GM21390 (cell line): Measurements from ENCODE around the gene MFSD12.
"Not testable (repeated sequence)": the region's sequence is repeated elsewhere in the genome, so short reads cannot be mapped to it uniquely, and the experiment has no call there.

Source experiments
- ATAC-seq: cut with Tn5 transposase; IDR thresholded peaks from one replicate; pipeline ENCODE4 v1.9.1; 2021; ENCODE audit not compliant: unreplicated experiment

MFSD12 gene

DNA sequence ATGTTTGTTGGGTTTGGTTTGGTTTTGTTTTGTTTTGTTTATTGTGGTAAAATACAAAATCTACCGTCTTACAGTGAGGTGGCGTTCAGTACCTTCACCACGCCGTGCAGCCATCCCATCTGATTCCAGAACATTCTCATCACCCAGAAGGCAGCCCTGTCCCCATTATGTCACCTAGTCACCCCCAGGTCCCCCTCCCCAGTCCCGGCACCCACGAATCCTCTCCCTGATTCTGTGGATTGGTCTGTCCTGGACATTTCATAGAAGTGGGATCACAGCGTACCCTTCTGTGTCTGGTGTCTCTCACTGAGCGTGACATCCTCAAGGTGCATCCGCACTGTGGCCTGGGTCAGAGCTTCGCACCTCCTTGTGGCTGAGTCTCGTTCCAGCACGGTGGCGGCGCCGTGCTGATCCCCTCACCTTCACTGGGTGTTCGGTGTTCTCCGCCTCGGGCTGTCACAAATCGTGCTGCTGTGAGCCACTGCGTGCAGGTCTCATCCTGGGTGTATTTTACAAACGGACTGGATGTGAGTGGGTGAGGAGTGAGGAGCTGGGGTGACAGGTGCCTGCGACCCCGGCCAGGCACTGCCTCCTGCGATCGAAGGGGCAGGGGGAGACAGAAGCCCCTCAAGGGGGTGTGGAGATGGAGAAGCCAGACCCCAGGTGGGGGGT is 19.0 kb downstream of the MFSD12 start:
- no peak for ATAC-seq

DNA sequence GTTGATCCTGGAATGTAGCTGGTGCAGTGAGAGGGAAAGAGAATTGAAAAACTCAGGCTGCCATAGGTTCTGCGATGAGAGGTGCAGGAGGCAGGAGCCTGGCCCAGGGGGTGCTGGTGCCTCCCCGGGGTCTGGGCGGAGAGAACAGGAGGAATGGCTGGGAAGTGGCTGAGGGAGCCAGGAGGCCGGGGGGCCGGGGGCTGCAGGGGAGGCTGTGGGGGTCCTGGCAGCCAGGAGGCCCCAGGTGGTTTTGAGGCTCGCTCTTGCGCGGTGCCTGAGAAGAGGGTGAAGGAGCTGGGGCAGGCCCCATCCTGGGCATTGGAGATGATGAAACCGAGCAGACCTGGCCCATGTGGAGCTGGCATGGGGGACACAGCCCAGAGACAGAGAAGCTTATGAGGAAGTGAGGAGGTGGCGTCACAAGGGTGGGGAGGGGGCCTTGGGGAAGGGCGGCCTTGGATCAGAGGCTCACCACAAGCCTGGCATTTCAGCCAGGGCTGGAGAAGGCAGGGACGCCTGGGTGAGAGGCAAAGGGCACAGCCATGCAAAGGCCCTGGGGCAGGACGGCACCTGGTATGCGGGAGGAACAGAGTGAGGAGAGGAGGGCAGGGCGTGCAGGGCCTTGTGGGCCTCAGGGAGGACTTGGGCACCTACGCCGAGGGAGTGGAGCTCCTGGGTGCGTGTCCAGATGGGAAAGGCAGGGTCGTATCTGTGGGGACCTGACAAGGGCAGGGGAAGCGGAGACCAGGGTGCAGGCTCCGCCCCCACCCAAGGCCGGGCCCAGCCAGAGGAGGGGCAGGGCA is 19.7 kb downstream of the MFSD12 start:
- ATAC-seq, result no peak

DNA sequence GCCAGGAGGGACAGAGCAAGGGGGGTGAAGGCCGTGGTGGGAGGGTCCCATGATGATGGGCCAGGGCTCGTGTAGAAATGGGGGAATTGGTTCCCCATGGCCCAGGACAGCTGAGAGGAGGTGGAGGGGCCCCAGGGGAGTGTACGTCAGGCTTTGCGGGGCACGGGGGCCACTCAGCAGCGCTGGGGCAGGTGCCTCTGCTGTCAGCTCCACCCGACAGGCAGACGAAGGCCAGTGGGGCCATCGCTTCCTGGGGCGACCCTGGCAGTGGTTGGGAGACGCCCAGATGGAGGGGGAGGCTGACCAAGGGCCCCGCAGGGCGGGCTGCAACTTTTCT is 20.3 kb downstream of the MFSD12 start:
- ATAC-seq, result no peak

DNA sequence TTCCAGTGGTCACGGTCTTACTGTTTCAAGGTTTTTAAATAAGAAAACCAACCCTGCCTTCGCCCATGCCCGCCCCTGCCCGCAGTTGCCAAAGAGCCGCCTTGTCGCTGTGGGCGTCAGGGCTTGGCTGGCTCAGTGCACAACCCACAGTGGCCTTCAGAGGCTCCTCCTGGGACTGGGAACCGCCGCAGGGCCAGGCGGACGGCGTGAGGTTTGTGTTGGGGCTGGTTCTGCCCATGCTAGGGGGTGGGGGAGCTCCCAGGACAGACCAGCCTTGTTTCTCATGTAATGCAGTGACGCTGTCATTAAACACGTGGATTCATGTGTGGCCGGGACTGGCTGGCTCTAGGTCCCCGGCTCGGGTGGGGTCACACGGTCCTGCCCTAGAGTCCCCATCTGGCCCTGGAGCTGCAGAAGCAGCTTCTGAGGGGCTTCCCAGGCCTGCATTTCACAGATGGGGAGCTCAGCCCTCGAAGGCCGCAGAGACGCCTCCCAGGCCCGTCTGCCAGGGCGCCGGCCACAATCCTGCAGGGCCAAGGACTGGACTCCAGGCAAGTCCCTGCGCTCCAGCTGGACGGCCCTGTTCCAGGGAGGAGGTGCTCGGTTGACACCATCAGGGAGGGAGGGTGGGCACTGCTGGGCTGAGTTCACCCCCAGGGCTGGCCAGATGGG is 20.8 kb downstream of the MFSD12 start:
- ATAC-seq, result no peak

DNA sequence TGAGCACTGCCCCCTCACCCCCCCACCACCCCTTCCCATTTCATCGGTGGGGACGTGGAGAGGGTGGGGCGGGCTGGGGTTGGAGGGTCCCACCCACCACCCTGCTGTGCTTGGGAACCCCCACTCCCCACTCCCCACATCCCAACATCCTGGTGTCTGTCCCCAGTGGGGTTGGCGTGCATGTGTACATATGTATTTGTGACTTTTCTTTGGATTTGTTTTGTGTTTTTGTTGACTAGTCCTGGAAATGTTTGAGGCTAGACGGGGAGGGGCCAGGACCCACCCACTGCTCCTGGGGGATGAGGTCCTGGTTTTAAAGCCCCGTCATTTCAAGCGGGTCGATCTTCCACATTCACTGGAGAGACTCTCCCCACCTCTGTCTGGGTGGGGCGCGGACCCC is 21.4 kb downstream of the MFSD12 start:
- no peak for ATAC-seq

DNA sequence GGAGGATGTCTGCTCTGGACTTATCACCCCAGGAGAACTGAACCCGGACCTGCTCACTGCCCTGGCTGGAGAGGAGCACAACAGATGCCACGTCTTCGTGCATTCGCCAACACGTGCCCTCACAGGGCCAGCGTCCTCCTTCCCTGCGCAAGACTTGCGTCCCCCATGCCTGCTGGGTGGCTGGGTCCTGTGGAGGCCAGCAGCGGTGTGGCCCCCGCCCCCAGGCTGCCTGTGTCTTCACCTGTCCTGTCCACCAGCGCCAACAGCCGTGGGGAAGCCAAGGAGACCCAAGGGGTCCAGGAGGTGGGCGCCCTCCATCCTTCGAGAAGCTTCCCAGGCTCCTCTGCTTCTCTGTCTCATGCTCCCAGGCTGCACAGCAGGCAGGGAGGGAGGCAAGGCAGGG is 21.8 kb downstream of the MFSD12 start:
- ATAC-seq, result no peak

DNA sequence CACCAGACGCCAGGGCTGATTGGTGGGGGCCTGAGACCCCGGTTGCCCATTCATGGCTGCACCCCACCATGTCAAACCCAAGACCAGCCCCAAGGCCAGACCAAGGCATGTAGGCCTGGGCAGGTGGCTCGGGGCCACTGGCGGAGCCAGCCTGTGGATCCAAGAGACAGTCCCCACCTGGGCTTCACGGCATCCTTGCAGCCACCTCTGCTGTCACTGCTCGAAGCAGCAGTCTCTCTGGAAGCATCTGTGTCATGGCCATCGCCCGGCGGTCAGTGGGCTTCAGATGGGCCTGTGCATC is 22.2 kb downstream of the MFSD12 start:
- no peak for ATAC-seq

DNA sequence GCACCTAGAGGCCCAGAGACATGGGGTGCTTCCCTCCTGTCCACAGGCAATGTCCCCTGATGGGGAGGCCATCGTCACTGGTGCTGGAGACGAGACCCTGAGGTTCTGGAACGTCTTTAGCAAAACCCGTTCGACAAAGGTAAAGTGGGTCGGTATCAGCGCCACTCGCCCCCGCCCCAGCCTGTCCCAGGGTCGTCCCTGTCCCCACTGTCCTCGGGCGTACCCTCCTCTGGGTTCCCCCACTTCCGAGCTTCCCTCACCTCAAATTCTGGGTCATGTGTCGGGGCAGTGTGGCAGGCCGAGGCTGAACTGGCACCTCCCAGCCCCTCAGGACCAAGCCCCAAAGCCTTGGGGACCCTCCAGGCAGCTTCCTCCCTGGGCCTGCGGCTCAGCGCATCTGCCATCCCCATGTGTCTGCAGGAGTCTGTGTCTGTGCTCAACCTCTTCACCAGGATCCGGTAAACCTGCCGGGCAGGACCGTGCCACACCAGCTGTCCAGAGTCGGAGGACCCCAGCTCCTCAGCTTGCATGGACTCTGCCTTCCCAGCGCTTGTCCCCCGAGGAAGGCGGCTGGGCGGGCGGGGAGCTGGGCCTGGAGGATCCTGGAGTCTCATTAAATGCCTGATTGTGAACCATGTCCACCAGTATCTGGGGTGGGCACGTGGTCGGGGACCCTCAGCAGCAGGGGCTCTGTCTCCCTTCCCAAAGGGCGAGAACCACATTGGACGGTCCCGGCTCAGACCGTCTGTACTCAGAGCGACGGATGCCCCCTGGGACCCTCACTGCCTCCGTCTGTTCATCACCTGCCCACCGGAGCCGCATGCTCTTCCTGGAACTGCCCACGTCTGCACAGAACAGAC is 22.8 kb downstream of the MFSD12 start:
- ATAC-seq, result no peak

DNA sequence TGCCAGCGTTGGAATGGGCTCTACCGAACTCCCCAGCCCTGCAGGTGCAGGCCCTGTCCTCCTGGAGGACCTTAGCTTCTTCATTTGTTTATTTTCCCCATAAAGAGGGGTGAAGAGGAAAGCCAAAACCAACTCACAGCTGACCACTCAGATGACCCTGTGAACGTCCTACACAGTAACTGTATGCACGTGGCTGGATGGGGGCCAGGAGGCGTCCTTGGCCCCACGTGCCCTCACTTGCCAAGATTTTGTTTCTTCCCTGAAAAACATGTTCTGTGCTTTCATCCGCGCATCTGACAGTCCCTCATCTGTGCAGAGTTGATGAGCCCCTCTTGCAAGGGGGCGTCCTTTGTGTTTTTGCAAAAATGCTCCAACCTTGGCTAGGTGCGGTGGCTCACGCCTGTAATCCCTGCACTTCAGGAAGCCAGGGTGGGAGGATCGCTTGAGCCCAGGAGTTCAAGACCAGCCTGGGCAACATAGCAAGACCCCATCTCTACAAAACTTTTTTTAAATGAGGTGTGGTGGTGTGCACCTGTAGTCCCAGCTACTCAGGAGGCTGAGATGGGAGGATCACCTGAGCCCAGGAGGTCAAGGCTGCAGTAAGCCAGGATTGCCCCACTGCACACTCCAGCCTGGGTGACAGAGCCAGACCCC is 23.7 kb downstream of the MFSD12 start:
- ATAC-seq, result no peak

DNA sequence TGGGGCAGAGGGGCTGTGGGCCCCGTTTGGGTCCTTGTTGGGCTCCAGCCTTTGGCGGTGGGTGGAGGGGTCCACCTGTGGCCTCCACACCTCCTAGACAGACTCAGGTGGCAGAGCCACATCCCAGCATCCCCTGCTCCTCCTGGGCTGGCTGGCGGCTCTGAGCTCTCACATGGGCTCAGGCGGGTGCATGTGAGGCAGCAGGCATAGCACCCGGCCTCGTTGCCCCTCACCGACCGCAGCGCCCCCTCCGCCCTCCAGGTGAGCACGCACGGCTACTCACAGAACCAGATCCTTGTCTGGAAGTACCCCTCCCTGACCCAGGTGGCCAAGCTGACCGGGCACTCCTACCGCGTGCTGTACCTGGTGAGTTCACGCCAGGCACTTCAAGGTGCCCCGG is 24.4 kb downstream of the MFSD12 start:
- ATAC-seq, result no peak

DNA sequence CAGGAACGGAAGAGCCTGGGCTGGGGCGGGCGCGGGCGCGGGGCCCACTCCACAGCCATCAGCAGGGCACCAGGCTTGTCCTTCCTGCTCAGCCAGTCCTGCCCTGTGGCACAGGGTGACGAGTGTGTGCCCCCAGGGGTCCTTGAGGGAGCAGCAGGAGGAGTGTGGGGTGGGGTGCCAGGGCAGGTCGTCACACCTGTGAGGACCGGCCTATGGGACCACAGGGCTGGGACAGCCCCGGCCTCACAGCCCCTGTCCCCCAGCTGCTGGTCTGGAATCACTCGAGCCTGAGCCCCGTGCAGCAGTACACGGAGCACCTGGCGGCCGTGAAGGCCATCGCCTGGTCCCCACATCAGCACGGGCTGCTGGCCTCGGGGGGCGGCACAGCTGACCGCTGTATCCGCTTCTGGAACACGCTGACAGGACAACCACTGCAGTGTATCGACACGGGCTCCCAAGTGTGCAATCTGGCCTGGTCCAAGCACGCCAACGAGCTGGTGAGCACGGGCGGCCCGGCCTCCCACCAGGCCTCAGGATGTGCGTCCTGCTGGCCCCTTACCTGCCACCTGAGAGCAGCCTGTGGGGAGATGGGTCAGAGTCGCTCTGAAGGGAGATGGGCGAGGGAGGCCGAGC is 25.1 kb downstream of the MFSD12 start:
- no peak for ATAC-seq

DNA sequence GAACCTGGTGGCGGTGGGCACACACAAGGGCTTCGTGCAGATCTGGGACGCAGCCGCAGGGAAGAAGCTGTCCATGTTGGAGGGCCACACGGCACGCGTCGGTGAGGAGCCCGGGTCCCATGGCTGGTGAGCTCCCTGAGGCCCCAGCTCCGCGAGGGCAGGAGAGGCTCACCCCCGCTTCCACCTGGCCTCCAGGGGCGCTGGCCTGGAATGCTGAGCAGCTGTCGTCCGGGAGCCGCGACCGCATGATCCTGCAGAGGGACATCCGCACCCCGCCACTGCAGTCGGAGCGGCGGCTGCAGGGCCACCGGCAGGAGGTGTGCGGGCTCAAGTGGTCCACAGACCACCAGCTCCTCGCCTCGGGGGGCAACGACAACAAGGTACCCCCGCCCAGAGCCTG is 25.7 kb downstream of the MFSD12 start:
- no peak for ATAC-seq

DNA sequence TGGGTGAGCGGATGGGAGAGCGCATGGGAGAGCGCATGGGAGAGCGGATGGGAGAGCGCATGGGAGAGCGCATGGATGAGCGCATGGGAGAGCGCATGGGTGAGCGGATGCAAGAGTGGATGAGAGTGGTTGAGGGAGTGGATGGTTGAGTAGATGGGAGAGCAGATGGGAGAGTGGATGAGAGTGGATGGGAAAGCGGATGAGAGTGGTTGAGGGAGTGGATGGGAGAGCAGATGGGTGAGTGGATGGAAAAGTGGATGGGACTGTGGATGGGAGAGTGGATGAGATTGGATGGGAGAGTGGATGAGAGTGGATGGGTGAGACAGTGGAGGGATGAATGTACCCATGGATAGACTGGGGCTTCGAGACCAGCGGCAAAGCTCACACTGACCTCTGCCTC is 27.0 kb downstream of the MFSD12 start:
- no peak for ATAC-seq

DNA sequence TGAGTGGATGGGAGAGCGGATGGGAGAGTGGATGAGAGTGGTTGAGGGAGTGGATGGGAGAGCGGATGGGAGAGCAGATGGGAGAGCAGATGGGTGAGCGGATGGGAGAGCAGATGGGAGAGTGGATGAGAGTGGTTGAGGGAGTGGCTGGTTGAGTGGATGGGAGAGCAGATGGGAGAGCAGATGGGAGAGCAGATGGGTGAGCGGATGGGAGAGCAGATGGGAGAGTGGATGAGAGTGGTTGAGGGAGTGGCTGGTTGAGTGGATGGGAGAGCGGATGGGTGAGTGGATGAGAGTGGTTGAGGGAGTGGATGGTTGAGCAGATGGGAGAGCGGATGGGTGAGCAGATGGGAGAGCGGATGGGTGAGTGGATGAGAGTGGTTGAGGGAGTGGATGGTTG is 28.1 kb downstream of the MFSD12 start:
- not testable (repeated sequence) for ATAC-seq

DNA sequence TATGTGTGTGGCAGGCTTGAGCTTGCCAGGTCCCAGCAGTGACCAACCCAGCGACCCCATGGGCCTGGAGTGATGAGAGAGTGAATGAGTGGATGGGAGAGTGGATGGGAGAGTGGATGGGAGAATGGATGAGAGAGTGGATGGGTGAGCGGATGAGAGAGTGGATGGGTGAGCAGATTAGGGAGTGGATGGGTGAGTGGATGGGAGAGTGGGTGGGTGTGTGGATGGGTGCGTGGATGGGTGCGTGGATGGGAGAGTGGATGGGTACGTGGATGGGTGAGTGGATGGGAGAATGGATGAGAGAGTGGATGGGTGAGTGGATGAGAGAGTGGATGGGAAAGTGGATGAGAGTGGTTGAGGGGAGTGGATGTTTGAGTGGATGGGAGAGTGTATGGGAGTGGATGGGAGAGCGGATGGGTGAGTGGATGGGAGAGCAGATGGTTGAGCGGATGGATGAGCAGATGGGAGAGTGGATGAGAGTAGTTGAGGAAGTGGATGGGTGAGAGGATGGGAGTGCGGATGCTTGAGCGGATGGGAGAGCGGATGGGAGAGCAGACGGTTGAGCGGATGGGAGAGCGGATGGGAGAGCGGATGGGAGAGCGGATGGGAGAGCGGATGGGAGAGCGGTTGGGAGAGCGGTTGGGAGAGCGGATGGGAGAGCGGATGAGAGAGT is 28.7 kb downstream of the MFSD12 start:
- ATAC-seq, result no peak

DNA sequence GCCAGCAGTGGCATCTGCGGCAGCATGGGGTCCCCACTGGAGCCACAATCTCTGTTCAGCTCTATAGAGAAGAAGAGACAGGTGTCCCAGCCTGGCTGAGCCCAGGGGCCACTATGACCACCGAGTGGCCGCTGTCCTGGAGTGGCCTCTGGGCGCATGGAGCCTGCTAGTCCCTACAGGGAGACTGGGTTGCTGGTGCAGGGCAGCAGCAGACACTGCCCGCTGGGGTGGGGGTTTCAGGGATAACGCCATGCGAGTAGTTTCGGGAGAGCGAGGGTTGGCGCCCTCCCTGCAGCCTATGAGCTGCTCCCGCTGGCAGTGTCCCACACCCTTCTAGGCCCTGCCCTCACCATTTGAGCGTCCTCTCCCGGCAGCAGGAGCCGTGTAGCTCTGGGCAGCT is 29.3 kb downstream of the MFSD12 start:
- no peak for ATAC-seq

DNA sequence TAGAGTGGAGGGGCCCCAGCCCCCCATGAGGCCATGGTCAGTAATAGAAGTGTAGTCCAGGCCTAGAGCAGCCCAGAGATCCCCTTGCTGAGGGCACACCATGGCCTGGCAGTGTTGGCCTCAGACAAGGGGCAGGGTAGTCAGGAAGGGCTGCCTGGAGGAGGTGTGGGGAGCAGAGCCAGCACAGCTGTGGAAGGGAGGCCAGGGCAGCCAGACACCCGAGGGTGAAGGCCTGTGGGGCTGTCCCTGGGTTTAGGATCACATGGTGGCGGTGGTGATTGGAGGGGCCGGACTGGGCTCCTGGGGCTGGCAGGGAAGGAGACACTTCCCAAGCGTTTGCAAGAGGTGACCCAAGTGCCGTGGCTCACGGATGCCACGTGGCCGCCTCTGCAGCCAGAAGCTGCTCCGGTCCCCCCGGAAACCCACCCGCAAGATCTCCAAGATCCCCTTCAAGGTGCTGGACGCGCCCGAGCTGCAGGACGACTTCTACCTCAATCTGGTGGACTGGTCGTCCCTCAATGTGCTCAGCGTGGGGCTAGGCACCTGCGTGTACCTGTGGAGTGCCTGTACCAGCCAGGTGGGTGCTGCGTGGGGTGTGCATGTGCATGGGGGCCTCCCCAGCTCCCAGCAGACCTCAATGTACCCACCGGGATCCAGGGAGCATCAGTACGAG is 30.0 kb downstream of the MFSD12 start:
- no peak for ATAC-seq

DNA sequence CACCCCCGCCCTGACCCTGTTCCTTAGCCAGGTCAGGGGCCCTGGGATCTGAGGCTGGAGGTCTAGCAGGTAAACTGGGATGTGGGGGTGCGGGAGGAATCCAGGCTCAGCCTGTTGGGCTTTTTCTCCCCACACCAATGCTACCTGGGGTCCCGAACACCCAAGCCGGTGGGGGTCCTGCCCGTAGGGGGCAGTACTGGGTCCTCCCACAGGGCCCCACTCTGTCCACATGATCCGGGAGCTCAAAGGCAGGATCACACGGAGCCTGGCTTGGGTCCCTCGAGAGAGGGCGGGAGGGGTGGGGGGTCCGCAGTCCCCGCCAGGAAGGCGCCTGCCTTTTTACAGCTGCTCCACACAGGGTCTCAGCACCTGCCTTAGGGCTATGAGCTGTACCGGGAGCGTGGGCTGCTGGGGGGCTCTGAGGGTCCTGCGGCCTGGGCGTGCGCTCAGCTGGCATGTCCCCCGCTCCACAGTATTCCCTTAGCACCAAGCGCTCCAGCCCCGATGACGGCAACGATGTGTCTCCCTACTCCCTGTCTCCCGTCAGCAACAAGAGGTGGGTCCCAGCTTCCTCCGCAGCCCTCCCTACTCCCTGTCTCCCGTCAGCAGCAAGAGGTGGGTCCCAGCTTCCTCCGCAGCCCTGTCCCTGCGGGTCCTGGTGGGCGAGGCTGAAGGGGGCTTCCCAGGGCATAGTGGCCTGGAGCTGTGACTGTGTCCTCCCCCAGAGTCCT is 30.7 kb downstream of the MFSD12 start:
- no peak for ATAC-seq
